Erythroblast (primary cell): ENCODE results near the gene MEGF11.

Experiments used
- DNase-seq, 2 experiments: peaks; one replicate each; lab custom pipeline; 2025; lab: John Stamatoyannopoulos, UW
- GATA1 ChIP-seq: IDR thresholded peaks from 2 replicates; pipeline ENCODE4 v1.6.1; 2011; ENCODE audit warnings: low read depth, mild to moderate bottlenecking, control low read depth, low read length, moderate library complexity
- POLR2A ChIP-seq: IDR thresholded peaks from 2 replicates; pipeline ENCODE4 v1.6.1; 2011; ENCODE audit warnings: mild to moderate bottlenecking, low read length

MEGF11 gene

DNA sequence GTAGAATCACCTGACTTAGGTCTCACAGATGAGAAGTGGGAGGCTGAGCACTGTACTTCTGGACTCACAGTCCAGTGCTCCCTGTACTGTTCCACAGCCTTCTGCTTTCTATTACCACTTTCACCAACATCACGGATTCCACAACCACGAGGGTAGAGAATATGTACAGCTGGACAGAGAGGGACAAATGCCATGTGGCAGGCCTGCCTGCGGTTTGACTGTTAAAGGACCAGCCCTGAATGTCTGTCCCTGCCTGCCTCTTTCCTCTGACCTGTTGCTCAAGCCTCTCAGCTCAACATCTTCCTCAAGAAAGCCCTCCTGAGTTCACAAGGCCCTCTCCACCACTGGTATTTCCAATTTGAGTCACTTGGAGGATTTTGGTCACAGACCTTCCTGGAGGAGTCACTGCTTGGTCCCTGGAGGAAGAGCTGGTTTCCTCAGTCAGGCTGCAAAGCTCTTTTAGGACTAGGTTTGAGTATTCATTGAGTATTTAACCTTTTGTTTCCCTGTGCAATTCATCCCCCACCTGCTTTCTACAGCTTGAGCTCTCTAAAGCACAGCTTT is 335.1 kb downstream of the MEGF11 start:
- TF ChIP-seq GATA1 = no peak
- TF ChIP-seq POLR2A = no peak
- no peak for DNase-seq

DNA sequence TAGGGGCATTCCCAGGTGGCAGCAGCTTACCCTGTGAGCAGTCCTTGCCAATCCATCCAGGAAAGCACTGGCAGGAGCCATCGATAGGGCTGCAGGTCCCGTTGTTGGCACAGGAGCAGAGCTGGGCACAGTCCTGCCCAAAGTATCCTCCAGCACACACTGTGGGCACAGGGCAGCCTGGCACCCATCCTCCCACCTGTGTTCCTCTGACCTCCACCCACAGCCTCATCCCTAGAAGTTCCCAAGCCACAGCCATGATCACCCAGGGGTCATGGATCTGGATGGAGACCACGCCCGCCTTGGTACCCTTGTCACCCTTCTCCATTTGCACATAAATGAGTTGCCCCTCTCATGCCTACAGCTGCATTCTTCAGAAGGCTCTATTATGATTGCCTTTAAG is 335.6 kb downstream of the MEGF11 start:
- DNase-seq = no peak
- TF ChIP-seq POLR2A (no peak), GATA1 (no peak)

DNA sequence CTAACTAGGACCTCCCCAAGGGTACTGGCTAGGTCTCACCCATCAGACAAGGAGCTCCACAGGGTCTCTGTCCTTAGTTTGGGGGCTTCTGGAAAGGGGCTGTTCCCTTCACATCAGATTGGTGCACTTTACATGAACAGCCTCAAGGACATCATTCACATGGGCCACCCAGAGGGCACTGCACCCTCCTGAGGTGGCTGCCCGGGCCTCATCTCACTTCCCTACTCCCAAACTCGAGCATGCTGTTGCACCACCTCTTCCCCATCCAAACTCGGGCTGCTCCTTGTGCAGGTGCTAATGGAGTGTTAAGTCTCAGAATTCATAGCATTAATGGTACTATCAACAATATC is 336.2 kb downstream of the MEGF11 start:
- DNase-seq = no peak
- TF ChIP-seq POLR2A (no peak), GATA1 (no peak)

DNA sequence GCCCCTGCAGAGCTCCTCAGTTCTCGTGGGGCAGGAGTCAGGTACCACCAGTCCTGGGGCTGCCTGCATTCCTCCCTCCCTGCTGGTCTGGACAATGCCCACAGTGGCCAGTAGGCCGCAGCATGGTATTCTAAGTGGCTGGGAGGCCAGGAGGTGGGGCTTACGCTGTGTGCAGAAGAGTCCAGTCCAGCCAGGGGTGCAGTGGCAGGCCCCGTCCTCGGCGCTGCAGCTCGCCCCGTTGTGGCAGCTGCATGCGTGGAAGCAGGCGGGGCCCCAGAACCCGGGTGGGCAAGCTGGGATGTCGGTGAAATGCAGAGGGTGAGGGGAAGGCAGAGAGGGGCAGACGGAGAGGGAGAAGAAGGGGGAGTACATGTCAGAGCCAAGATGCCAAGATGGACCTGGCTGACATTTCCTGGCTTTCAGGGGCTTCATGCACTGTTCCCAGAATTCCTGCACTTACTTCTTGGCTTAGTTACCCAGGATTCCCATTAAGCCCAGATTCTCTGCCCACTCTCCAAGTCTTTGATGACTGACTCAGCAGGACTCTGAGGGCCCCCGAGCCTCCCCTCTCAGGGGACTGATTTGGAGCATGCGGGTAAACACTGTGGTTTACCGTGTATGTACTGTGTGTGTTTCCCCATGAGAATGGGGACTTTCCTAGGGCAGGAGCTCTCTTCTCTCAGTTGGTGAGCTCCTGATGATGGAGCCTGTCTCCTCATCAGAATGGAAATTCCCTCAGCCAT is 336.7 kb downstream of the MEGF11 start:
- no peak for TF ChIP-seq POLR2A
- TF ChIP-seq GATA1 = no peak
- DNase-seq = peak; percentile 28 to 33

DNA sequence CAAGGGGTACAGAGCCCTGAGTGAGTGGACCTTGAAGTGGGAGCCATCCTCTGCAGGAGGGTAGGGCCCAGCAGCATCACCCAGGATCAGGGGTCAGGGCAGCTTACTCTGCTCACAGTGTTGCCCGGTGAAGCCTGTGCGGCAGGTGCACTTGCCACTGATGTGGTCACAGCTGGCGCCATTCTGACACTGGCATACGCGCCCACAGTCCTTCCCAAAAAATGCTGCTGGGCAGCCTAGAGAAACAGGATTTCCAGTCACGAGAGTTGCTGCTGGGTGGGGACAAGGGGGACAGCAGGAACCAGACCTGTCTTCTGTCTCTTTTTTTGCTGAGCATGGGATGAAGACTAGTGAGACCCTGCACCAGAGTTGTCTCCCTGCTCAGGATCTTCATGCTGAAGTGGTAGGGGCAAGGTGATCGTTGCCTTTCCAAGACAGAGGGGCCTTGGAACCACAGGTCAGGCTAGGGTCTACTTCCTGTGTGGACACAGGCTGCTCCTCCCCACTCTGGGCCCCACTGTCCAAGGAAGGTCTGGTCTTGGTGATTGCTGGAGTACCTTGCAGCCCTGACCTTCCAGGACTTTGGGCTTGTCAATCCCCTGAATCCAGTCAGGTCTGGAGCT is 337.4 kb downstream of the MEGF11 start:
- no peak for DNase-seq
- TF ChIP-seq GATA1 = no peak
- TF ChIP-seq POLR2A = no peak

DNA sequence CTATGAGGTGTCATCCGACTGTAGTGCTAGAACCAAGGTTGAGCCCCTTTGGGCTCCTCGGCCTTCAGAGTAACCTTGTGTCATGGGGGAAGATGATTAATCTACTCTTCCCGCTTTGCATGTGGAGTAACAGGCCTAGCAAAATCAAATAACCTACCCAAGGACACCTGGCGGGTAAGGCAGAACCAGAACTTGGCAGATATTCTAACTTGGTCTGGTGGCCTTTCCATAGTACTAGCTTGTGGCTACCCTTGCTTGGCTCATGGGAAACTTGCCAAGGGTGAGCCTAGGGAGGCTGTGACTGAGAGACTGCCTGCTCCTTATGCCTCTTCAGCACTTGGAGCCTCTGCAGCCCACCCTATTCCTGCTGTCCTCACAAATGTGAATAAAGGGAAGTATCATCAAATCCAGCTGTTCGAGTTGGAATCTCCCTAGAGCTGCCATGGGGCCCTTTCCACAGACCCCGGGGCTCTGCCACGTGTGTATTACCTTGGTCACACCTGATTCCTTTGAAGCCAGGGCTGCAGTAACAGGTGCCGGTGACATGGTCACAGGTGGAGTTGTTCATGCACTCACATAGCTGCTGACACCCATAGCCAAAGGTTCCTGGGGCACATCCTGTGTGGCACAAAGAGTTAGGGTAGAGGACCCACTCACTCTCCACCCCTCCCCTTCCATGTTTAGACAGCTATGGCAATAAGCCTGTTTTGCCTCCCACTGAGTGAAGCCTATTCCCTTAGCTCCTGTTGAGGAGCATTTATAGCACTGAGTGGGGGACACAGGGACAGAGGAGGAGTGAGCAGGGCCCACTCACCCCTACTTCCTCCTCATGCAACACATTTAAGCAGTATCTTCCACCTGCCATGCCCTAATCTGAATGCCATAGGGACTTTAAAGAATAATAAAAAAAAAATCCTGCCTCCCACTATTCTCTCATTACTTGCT is 338.3 kb downstream of the MEGF11 start:
- DNase-seq = no peak

DNA sequence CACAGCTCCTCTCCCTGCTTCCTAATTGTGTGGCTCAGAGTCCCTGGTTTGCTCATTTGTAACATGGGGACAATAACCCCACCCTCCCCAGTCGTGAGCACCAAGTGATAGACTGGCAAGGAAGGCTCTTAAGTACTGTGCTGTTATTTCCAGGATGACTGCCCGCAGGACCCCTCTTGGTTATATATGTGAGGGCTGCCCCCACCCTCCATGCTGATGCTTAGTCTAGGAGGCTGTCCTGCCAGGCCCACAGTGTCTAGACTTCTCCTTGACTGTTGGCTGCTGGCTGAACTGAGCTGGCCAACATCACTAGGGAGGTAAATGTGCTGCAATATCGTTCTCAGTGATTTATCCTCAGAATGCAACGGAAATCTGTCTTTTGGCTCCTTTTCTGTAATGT is 339.2 kb downstream of the MEGF11 start:
- no peak for DNase-seq
- TF ChIP-seq GATA1 = no peak
- no peak for TF ChIP-seq POLR2A

More for the DNA sequence above, 338.3 kb downstream of the MEGF11 start:
- TF ChIP-seq POLR2A (no peak), GATA1 (no peak)

DNA sequence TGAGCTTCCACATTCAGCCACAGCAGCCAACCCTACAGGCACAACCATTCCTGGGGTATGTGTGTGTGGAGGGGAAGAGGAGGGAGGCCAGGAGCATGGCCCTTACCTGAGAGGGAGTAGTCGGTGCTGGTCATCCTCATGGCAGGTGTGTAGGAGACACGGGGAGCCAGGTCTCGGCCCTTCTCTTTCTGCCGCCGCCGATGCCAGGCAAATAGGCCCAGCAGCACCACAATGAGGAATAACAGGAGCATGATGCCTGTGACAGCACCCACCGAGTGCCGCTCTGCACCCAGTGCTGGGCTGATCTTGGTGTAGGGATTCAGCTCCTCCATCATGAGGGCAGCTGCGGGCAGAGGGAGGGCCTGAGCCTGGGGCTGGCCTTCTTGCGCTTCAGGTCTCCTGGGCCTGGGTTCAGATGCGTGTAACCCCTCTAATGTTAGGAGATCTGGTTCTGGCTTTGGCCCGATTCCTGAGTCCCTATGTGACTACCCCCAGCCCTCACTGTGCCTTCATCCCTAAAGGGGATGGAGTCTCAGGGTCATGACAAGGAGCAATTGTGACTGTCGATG is 339.8 kb downstream of the MEGF11 start:
- TF ChIP-seq POLR2A (no peak), GATA1 (no peak)
- DNase-seq = no peak

DNA sequence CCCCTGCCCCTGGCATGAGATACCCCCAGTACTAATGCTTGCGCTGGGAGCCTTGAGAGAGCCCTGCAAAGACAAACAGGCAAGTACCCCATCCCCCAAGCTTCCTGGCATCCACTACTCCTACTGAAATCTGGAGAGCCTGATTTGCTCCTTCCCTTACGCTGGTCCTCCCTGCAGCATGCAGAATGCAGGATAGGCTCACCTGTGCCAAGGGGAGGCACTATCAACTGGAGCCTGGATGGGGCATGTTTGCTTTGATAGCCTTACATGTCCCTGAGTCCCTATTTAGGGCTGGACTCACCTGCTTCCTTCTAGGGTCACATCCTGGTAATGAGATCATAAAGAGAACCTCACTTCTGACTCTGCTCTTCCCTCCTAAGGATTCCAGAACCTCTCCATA is 341.3 kb downstream of the MEGF11 start:
- no peak for TF ChIP-seq GATA1
- no peak for TF ChIP-seq POLR2A
- DNase-seq = no peak

DNA sequence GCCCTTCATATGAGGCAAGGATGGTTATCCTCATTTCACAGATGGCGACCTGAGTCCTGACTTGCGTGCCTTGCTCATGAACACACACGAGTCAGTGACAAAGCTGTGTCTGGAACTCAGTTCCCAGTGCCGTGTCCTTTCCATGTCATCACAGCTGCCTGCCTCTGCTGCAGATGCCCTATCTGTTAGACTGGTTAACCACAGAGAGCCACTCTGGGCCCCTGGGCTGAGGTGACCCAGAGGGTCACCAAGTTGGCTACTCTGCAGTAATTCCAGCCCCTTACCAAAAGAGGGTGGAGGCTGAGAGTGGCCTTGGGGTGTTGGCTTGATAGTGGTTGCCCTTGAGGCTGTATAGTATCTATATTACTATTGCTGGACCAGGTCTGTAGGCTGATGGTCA is 343.2 kb downstream of the MEGF11 start:
- TF ChIP-seq GATA1 = no peak
- TF ChIP-seq POLR2A = no peak
- no peak for DNase-seq

DNA sequence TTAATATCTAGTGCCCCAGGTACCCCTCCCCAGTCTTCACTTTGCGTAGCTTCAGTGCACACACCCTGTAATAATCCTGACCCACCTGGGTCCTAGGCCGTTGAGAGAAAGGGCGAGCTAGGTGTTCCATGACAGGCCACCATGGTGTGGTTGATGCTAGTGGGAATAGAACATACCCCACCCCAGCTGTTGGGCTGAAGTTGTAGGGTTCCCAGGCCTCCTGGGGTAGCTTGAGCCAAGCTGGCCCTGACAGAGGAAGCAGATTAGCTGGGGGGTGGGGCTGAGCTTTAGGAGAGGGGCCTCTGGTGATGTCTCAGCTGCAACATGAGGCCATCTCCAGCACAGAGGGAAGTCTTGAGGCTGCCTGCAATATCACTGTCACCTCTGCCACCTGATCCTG is 343.7 kb downstream of the MEGF11 start:
- TF ChIP-seq GATA1 (no peak), POLR2A (no peak)

DNA sequence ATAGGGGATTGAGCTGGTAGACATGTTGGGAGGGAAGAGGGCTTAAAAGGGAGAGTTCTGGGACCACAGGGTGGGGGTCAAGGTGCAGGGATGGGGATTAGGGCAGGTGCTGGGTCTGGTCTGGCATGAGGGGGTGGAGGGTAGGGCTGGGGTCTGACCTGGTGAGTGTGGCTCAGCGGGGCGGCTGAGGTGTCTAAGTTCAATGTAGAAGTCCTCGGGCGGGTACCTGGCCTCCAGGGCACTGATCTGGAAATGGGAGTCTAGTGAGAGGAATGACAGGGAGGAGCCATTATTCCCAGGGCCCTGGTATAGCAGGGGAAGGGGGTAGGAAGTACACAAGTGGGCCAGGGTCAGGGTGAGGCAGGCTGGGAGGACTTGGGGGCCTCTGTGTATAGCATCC is 344.7 kb downstream of the MEGF11 start:
- TF ChIP-seq GATA1 = no peak
- no peak for TF ChIP-seq POLR2A
- DNase-seq = no peak

More for the DNA sequence above, 343.7 kb downstream of the MEGF11 start:
- DNase-seq = no peak

DNA sequence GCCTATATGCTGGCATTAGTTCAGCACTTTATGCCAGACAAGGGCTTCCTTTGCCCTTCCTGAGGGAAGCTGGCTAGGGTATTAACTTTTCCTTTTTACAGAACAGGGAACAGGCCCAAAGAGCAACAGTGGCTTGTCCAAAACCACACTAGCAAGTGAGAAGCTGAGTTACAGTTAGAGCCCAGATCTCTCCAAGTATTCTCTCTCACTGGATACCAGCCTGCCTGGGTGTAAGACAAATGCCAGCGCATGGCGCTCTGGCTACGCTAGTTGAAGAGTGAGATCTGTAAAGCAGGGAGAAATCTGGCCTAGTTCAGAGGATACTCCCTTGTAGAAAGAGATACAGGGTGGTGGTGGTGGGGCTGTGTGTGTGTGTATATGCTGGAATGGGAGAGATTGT is 345.9 kb downstream of the MEGF11 start:
- no peak for TF ChIP-seq POLR2A
- no peak for TF ChIP-seq GATA1

More for the DNA sequence above, 345.9 kb downstream of the MEGF11 start:
- DNase-seq = no peak
